Islet of Langerhans (tissue), 1 donor: ENCODE data around the gene KLHL13.
A peak's percentile ranks its signal among the peaks of the same experiment; 100 is the strongest.
"Not testable (repeated sequence)": the region's sequence is repeated elsewhere in the genome, so short reads cannot be mapped to it uniquely, and the experiment has no call there.

Experiments
- FAIRE-seq: peaks from one replicate; lab custom pipeline; 2011; peaks lifted over from hg19 to GRCh38; lab: Jason Lieb, UNC

The KLHL13 gene, protein sequence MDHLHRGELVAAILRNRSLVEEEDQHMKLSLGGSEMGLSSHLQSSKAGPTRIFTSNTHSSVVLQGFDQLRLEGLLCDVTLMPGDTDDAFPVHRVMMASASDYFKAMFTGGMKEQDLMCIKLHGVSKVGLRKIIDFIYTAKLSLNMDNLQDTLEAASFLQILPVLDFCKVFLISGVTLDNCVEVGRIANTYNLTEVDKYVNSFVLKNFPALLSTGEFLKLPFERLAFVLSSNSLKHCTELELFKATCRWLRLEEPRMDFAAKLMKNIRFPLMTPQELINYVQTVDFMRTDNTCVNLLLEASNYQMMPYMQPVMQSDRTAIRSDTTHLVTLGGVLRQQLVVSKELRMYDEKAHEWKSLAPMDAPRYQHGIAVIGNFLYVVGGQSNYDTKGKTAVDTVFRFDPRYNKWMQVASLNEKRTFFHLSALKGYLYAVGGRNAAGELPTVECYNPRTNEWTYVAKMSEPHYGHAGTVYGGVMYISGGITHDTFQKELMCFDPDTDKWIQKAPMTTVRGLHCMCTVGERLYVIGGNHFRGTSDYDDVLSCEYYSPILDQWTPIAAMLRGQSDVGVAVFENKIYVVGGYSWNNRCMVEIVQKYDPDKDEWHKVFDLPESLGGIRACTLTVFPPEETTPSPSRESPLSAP

DNA sequence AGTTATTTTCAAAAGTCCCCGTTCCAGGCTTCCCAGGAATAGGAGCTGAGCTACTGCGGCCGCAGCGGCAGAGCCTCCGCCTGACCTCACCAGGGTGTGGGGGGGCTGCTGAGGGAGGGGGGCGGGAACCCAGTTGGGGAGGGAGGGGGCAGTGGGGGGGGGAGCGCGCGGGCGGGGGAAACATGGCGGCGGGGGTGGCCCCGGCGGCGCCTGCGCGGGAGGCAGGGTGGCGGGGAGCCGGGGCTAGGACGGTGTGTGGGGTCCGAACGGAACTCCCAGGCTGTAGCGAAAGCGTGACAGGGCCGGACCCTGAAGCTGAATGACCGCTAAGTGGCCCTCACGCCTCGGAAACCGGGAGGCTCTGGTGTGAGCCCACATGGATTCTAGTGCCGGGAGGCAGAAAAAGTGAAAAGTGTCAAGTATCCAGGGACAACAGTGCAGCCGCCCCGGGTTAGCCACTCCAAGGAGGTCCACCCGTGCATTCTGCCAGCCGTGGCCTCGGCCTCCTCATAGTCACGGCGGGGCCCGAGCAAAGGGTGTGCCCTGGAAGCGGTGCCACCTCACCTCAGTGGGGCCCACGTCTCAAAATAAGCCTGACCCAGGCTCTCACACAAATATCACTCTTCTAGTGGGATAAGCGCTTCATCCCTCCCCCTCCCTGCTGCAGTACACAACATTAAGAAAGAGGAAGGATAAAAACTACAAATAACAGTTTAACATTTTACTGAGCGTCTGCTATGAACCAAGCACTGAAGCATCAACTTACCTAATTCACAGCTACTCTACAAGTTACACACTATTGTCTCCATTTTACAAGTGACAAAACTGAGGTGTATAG lies at the start of gene KLHL13:
TSS of gene KLHL13 (minus strand) at position 98 of the 838 bp plus-strand sequence. CDS start 88,337 bp downstream, outside the sequence.
- FAIRE-seq, result no peak

DNA sequence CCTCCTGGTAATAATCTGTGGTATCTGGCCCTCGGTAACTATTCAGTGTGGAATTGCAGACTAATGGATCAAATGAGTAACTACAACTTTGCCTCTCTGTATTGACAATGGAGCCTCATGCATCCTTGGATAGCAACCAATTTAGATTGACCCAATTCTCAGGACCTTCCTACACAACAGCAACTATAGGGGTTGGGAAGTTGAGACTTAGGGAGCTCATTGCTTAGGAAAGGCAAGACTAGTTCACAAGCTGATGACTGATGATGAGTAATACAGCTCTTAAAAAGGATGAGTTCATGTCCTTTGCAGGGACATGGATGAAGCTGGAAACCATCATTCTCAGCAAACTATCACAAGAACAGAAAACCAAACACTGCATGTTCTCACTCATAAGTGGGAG lies 47.5 kb upstream of the KLHL13 start:
- no peak for FAIRE-seq

GRCh38 chrX:118156953-118157608 lies 40.5 kb upstream of the KLHL13 start:
- no peak for FAIRE-seq

DNA sequence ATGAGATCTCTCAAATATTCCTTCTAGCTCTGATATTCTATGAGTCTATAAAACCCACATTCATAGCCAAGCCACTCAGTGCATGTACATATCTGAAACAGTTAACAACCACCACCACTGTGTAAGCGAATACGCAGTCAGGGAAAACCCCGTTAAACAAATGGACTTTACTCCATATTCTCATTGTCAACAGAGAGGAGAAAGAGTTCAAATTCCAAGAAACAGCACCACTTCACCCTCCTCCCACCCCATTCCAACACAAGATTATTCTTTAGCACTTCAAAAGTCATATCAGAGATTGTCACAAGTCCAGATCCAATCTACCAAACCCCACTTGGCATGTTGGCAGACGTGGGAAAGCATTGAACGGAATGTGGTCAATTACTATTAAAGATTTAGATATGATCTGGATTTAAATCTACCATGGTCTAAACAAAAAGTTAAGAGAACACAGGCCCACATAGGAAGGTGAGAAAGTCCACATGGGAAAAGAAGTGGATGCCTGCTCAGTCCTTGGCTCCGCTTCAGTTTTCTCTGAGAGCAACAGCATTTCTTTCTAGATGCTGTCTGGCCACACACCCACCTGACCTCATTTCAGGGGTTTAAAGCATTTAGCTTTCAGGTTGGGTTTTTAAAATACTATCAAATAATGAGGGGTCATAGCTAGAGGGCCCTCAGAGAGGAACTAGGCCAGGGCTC lies 39.8 kb upstream of the KLHL13 start:
- FAIRE-seq, result no peak

- no peak for FAIRE-seq
Measured at GRCh38 chrX:118153270-118153669, 36.7 kb upstream of the KLHL13 start.

GRCh38 chrX:118152721-118153120 lies 36.1 kb upstream of the KLHL13 start:
- no peak for FAIRE-seq

GRCh38 chrX:118148737-118149136 lies 32.1 kb upstream of the KLHL13 start:
- no peak for FAIRE-seq

GRCh38 chrX:118147771-118148170 lies 31.2 kb upstream of the KLHL13 start:
- FAIRE-seq, result not testable (repeated sequence)

- no peak for FAIRE-seq
Measured at GRCh38 chrX:118143578-118143977, 27.0 kb upstream of the KLHL13 start.

DNA sequence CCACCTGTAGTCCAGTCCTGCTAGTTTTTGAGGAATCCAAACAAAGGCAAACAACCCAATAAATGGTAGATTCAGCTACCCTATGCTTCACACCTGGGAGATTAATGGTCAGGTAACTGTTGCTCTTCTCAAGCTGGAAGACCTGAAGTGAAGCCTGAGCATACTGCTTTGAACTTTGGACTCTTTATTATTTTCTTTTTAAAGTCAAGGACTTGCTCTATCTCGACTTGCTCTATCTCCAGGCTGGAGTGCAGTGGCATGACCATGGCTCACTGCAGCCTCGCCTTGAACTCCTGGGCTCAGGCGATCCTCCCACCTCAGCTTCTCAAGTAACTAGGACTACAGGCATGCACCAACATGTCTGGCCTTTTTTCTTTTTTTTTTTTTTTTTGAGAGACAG lies 14.7 kb upstream of the KLHL13 start:
- no peak for FAIRE-seq

DNA sequence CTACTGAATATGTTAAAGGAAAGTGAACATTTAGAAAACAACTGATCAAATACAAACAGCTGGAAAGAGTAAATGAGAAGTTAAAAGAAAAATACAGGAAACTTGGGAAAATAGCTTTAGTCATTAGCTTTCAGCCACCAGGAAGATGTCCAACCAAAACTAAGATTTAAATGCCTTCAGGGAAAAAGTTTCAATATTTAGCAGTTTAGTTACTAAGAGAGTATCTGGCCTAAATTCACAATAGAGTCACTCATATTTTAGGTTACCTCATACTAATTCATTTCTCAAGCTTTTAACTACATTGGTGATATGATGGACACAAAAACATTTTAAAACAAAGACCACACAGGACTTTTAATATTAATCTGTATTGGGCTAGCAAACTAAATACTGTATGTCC lies 13.1 kb upstream of the KLHL13 start:
- no peak for FAIRE-seq

DNA sequence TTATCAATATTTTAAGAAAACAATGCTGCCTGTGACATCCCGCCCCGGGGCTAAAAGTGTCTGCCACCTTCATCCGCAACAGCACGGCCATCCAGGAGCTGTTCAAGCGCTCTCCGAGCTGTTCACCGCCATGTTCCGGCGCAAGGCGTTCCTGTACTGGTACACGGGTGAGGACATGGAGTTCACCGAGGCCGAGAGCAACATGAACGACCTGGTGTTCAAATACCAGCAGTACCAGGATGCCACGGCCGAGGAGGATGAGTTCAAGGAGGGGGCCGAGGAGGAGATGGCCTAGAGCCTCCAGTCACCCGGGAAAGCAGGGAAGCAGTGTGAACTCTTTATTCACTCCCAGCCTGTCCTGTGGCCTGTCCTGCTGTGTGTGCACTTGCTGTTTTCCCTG lies 12.1 kb upstream of the KLHL13 start:
- no peak for FAIRE-seq

GRCh38 chrX:118126286-118126685 lies 9.7 kb upstream of the KLHL13 start:
- no peak for FAIRE-seq

- not testable (repeated sequence) for FAIRE-seq
Measured at GRCh38 chrX:118124243-118124642, 7.6 kb upstream of the KLHL13 start.

DNA sequence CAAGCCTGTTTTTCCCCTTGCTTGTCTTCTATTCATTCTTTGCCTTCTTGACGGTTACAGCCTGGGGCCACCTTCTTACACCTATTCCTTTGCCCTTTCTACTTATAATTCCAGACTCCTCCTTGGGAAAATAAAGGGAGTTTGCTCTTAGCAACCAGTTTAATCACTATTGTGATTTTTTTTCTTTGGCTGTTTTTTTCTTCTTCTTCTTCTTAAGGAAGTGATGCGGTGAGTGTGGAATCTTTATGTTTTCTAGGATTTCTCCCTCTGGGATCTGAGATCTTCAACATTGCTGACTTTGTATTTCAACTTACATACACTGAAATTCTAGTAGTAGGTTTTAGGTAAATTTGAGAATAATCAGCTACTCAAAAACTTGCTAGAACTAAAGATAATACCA lies 1.1 kb upstream of the KLHL13 start:
- FAIRE-seq, result peak; percentile 27

DNA sequence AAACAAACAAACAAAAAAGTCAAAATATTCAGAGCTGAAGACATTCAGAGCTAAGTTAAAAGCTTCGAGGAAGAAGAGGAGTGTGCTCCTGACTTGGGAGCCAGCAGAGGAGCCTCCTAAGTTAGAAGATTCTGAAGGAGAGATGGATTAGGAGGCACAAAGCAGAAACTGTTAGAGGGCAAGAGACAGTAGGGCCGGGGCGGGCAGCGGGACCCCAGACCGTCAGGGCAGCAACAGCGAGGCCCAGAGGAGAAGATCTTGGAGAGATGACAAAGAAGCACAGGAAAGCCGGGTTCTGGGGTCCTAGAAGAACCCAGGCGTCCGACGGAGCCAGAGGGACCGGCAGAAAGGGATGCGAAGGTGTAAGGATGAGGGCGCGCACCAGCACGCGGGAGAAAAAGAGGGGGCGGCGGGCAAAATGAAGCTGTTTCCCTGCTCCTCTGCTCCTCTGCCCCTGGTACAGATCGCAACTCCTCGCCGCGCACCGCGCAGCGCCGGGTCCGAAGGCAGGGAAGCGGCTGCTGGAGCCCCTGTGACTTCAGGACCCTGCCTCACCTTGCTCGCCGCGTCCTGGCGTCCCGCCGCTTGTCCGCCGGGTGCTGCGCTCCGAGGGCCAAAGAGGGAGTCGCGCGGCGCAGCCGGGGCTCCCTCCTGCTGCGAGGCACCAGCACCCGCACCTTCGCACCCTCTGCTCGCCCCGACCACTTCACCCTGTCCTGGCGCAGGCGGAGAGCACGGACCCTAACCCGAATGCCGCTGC lies 477 bp downstream of the KLHL13 start:
- FAIRE-seq, result no peak

GRCh38 chrX:118114971-118115370 lies 1.6 kb downstream of the KLHL13 start:
- FAIRE-seq, result no peak

GRCh38 chrX:118109065-118109464 lies 7.5 kb downstream of the KLHL13 start:
- no peak for FAIRE-seq

DNA sequence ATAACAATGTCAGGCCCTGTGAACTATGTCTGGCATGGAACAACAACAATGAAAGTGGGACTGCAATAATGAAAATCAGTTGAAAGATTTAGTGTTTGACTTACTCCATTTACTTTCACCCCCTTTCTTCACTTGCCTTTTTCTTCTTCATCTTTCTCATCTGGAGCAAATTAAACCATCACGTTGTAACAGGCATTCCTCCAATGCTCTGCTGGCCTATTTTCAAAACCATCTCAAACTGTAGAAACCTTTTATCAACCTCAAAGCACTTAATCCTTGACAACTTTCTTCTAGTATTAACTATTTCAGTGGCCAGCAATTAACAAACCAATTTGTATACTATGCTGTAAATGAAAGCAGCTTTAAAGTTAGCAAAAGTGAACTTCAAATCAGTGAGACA lies 8.3 kb downstream of the KLHL13 start:
- no peak for FAIRE-seq

GRCh38 chrX:118100091-118100490 lies 16.5 kb downstream of the KLHL13 start:
- FAIRE-seq, result no peak

DNA sequence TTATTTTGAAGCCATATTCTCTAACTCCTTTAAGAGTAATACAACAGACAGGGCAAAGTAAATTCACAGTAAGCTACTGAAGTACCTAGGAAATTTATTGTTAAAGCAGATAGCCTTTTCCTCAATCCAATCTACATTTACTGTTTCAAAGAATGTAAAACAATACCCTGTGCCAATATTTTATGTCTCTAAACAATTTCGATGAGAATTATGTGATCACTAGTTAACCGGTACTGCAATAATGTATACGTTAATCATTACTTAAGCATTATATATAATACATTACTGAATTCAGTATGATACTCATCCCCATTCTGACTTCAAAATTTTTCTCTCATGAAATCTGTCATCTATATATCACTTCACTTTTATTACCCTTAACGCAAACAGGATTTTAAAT lies 28.5 kb downstream of the KLHL13 start:
- no peak for FAIRE-seq
